GM19372 (cell line): ENCODE data around the gene GALNT12.

Experiments used
- ATAC-seq: cut with Tn5 transposase; IDR thresholded peaks from one replicate; pipeline ENCODE4 v1.9.1; 2021; ENCODE audit warnings: mild to moderate bottlenecking, low read depth, moderate library complexity; ENCODE audit not compliant: unreplicated experiment

Gene GALNT12, protein sequence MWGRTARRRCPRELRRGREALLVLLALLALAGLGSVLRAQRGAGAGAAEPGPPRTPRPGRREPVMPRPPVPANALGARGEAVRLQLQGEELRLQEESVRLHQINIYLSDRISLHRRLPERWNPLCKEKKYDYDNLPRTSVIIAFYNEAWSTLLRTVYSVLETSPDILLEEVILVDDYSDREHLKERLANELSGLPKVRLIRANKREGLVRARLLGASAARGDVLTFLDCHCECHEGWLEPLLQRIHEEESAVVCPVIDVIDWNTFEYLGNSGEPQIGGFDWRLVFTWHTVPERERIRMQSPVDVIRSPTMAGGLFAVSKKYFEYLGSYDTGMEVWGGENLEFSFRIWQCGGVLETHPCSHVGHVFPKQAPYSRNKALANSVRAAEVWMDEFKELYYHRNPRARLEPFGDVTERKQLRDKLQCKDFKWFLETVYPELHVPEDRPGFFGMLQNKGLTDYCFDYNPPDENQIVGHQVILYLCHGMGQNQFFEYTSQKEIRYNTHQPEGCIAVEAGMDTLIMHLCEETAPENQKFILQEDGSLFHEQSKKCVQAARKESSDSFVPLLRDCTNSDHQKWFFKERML

DNA sequence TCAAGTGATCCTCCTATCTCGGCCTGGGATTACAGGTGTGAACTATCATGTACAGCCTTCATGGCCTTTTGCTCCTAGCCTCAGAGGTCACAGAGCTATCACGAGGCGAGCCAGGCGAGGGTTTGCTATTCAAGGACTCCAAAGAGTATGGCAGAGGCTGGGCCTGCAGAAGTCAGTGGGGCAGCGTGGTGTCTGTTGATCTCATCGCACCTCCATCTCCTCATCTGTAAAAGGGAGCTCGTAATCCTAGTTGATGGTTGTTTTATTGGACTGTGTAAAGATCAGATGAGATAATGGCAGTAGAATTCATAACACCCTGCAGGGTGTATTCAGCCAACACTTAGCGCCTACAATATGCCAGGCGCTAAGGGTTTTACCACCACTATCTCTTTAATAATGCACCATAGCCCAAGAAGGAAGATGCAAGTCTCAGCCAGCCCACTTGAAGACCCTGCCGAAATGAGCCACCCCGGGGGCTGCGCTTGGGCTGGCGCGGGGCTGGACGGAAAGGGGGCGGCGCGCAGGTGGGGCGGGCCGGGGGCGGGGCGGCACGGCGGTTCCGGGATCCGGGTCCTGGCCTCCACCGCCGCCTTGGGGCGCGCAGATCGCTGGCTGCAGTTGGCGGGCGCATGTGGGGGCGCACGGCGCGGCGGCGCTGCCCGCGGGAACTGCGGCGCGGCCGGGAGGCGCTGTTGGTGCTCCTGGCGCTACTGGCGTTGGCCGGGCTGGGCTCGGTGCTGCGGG is at the start of gene GALNT12:
Gene GALNT12, plus strand, starts transcription at position 601 of the 744 bp plus-strand sequence. Its CDS starts 29 bp downstream, at position 630.
- peak; percentile 66 for ATAC-seq

DNA sequence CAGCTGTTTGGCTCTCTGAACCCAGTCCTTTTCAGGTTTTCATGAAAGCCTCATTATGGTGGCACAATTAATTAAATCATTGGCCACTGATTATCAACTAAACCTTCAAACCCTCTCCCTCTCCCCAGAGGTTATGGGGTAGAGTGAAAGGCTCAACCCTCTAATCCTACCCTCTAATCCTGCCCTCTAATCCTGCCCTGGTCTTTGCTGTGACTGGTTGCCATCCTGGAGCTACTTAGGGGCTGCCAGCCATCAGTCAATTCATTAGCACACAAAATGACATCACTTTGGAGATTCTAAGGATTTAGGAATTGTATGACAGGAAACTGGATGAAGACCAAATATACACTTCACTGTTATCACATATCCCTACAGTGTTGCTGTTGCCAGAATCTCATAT is 47.2 kb upstream of the GALNT12 start:
- ATAC-seq: no peak

DNA sequence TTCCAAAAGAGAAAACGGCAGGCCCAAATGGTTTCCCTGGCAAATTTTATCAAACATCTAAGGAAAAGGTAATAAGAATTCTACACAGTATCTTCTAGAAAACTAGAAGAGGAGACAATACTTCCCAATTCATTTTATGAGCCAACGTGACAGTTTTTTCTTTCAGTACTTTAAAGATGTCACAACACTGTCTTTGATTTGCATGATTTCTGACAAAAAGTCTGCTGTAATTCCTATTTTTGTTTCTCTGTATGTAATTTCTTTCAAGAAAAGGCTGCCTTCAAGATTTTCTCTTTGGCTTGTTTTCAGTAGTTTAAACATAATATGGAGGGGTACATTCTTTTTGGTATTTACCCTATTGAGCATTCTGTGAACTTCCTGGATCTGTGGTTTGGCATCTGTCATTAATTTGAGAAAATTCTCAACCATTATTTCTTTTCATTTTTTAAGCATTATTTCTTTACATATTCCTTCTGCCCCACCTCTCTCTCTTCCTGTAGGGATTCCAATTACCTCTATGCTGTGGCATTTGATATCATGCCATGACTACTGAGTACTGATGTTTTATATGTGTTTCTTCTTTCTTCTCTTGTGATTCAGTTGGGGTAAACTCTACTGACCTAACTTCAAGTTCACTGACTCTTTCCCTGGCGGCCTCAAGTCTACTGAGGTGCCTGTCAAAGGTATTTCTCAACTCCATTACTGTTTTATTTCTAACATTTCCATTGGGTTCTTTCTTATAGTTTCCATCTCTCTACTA is 43.3 kb upstream of the GALNT12 start:
- ATAC-seq: no peak

DNA sequence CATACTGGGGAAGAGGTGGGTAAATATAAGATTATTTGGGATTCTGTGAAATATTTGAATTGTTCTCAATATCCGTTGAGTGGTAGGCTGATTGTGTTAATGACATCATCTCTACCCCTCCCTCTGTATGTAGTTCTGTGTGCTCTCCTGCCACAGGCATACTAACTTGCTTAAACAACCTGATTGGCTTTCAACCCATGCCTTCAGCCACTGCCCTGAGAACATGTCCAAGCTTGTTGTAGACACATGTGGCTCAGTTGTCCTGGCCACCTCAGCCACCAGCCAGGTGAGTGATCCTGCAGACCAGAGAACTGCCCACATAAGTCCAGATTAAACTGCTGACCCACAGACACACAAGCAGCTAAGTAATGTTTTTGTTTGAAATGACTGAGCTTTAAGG is 42.2 kb upstream of the GALNT12 start:
- no peak for ATAC-seq

DNA sequence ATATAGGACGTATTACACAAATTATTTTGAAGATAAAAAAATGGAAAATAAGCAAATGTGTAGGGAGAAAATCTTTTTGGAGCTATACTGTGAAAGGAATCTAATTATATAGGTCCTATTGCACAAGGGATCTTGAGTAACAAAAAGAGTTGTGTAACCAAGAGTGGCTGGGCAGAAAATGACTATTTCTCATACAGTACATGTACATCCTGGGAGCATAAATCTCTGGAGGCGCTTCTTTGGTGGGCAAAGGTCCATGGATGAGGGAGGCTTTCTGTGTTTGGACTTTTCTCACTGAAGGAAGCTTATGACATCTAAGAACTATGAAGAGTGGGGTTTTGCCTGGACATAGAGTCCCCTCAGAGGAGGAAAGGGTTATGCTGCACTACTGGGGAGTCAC is 40.9 kb upstream of the GALNT12 start:
- ATAC-seq: no peak

DNA sequence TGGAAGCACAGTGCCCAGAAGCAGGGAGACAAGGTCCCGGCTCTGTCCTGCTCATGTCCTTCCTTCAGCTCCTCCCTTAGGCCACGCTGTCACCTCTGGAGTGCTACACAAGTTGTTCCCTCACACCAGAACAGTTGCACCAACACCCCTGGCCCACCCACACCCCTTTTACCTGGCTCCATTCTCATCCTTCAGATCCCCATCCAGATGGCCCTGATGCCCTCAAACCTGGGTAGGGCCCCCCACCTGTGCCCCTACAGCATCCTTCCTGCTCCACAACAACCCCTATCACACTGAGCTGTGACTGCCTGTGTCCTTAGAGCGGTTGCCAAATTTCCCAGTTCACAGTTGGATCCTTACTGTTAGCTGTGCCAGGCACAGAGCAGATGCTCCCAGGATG is 40.3 kb upstream of the GALNT12 start:
- ATAC-seq: no peak

DNA sequence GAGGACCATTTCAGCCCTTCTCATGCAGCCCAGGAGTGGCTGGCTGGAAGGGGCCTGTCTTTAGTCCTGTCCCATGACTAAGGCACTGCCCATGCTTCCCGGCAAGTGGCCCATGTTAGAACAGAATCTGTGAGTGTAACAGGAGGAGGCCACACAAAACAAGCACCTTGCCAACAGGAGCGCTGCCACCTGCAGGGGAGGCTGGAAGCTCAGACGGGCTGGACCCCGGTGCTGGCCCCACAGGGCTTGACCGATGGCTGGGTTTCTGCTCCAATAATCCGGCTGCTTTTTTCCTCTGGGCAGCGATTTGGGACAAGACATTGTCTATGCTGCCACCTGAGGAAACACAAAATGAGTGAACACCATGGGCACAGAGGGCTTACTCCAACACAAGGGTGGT is 39.6 kb upstream of the GALNT12 start:
- ATAC-seq: no peak

DNA sequence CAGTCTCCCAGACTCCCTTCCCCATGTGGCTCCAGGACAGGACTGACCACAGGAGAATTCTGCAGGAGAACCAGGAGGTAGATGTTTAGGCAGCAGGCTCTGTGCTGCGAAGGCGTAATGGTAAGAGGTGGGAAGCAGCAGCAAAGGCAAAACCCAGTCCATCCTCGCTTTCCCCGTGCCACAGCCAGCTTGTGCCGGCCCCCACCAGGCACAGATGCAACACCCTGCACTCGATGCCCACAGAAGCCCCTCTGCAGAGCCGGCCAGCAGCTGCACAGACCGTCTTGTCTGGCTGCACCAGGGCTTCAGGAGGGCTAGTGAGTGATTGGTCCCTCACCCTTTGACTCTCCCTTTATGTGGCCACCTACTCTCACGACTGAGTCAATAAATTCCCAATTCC is 39.1 kb upstream of the GALNT12 start:
- ATAC-seq: no peak

DNA sequence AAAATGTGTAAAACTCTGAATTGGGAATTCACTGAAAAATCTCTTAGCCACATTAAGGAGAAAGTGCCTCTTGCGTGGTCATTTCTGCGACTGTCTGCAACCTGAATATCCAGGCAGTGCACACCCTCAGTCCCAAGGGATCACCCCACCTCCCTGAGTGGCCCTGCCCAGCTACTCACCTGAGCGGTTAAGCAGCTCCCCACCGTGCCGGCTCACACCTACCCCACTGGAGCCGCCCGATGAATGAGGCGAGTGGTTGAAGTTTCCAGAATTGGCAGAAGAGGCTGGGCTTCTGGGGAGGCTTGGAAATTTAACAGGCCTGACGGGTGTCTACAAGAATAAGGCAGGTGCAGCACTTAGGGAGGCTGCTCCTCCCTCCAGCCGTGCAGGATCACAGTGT is 36.8 kb upstream of the GALNT12 start:
- no peak for ATAC-seq

DNA sequence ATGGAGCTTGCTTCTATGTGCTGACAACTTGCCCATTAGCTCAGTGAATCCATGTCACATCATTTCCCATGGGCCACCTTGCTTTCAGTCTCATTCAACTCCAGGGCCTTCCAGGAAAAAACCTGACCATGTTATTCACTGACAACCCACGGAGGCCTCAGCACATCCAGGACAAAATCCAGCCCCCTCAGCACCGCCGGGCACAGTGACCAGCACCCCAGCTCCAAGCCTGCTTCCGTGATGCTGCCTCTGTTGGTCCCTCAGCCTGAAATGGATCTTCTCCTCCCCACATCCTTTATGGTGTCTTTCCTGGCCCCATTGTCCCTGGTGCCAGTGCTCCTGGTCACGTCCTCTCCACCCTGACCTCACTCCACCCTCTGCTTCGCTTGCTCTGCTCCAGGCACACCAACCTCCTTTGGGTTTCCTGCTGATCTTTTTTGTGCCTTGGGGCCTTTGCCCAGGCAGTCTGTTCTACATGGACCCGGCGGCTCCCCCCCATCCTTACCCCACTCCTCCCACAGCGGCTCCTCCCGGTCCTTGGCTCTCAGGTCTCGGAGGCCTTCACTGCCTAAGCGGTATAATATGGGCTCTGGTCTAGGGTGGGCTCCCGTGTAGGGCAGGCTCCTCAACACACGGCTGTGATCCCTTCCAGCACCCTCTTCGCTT is 36.1 kb upstream of the GALNT12 start:
- no peak for ATAC-seq

DNA sequence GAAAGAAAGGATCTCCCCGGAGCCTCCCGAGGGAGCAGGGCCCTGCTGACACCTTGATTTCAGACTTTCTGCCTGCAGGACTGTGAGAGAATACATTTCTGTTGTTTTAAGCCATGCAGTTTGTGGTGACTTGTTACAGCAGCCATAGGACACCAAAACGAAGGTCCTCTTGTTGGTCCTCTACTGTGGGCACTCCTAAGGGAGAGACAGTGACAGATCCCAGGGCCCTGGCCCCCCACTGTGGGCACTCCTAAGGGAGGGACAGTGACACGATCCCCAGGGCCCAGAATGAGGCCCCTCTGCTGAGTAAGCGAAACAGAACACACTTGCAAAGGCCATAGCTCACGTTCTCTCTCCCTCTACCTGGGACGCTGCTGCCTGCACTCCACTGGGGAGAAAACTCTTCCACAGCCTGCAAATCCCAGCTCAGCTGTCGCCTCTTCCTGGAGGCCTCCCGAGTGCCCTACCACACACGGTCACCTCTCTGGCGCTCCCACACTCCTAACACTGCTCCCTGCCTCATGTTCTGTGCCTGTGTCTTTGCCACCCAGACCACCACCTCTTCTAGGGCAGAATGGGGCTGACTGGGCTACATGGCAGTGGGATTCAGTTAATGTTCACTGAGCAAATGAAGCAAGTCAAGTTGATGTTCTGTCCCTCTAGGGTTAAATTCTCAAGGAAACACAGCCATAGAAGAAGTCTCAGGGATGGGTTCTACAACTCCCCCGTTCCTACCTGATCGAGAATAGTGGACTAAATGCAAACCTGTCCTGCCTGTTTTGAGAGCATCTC is 34.9 kb upstream of the GALNT12 start:
- no peak for ATAC-seq

DNA sequence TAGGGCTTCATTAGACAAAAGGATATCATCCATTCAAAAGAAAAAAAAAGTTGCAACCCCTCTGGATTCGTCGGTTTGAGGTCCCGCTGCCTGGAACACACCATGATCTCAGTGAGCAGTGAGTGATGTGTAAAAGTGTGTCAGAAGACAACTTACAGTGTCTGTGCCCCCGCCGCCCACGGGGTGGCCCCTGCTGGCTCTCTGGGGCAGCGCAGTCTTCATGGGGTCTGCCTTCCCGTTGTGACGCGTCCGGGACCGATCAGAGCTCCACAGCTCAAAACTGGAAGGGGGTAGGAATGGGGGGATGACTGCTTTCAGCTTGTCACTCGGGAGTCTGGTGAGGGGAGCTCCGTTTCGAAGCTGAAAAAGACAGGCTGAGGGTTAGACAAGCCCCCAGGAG is 33.7 kb upstream of the GALNT12 start:
- ATAC-seq: no peak

DNA sequence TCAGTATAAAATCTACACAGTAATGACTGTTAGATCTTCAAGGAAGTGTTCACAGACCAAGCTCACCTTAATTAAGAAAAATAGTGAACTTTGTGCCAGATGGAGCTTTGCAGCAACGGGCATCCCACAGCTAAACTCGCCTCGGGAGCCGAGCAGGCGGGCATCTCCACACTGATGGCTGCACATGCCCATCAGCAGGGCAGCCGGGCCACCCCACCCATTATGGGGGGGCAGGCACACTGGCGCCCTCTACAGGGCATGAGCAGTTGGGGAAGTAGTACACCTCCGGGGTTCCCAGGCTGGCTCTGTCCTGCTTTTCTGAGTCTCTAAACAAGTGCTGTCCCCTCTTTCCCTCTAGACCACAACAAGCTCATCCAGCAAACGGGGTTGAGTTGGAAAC is 32.7 kb upstream of the GALNT12 start:
- ATAC-seq: no peak

DNA sequence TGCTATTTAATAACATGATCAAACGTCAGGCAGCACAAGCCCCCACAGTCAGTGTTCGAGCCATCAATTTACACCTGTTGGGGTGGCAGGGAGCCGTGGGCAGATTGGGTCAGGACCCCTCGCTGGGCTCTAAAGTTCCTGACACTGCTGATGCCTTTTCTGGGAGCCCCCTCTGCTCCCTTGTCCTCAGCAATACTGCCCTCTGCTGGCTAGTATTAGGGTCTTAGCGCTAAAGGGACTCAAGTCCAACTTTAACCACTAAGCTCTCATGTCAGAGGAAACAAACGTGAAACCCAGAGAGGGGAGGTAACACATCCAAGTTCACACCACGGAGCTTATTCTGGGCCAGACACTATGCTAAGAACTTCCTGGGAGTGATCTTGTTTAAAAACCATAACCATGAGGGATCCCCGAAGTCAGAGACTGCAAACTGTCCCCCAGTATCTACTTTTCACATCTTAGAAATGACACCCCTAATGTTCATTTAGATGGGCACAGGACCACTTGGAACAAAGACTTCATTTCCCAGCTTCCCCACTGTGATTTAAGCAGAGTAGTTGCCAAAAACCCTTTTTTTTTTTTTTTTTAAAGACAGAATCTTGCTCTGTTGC is 31.5 kb upstream of the GALNT12 start:
- no peak for ATAC-seq

DNA sequence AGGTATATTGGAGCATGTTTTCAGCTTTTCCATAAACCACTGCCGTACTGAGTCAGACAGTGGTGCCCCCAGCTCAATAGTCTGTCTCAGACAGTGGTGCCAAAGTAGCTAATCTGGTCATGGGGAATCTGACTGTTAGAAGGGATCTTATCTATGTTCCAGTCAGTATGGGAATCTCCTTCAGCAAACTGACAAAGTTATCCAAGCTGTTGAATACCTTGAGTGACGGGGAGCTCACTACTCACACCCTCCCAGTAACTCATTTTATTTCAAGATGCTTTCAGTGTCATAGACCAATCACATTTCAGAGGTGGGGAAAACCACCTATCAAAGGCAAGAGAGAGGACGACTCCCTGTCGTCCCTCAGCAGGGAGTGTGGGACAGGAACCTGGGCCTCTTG is 29.9 kb upstream of the GALNT12 start:
- ATAC-seq: no peak

DNA sequence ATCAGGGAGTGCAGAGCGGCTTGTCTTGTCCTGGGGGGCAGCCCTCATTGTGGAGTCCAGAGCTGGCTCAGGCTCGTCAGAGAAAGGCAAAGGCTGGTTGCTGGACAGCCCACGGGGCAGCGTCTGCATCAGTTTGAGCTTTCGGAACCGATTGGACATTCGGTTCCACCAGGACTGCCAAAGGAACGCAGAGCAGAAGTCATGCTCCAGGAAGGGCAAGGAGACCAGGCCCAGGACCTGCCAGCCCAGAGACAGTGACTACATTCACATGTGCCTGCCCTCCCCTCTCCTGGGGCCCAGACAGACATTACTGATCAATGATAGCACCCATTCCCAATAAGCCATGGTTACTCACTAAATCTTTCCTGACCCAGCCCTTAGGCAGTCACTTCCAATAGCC is 29.2 kb upstream of the GALNT12 start:
- no peak for ATAC-seq

DNA sequence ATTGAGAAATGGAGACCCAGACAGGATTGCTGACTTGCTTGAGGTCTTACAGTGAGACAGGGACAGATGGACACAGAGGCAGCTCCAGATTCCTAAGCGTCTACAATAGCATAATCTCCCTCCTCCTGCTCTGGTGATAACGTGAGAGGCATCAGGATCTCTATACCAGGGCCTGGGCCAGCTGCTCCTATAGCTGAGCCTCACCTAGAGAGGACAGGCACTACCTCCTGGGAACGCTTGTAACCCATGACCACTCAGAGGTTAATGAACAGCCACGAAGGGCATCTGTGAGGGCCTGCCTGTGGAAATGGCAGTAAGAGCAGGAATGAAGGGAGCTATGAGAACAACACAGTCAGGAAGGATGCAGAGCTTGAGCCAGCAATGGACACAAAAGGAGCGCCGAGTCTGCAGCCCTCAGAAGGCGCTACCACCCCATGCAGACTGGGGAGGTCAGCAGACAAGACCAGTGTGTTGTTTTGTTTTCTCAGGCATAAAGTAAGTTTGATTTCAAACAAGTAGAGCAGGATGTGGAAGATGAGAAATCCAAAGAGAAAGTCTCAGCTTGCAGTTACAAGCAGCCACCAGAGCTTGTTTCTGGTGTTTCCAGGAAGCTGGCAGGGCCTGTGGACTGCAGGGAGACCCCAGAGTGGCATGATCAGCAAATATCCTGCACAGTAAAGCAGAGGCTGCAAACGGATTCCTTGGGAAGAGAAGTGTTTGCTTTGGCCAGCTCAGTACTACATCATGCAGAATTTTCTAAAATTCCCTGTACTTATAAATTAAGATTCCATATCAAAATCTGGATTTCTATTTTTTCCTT is 28.5 kb upstream of the GALNT12 start:
- ATAC-seq: no peak

DNA sequence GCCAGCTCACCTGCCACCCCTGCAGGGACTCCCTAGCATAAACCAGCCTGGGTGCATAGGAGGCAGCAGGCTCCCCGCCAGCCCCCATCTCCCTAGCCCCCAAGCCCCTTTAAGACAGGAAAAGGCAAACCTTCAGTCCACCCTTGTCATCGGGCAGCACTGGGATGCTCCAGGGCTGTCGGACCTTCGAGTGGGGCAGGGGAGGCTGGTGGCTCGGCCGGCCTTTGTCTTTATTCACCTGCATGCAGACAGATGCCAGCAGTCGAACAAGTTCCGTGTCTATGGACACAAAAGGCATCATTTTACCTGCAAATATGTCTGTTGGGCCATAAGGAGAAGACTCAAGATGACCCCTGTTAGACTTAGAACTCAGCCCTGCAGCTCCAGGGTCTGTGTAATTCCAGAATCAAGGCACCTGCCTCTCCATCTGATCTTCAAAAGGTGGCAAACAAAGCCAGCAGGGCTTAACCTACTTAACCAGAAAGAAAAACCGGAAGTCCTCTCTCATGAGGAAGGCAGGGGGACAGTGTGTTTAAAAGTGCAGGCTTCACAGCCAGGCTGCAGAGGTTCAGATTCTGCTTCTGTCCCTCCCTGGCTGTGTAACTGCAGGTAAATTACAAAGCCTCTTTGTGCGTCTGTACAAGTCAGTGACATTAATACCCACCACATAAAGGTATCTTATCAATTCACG is 27.3 kb upstream of the GALNT12 start:
- ATAC-seq: no peak
